Osteoblast (primary cell): Measurements from ENCODE around the gene PARD3B. TPM values are rescaled to one million over a fixed set of nuclear protein-coding genes. Genes with fewer than 3 reads are reported as not detected.

Experiments
- DNase-seq: peaks from one replicate; pipeline ENCODE4 v3.0.0; 2011; ENCODE audit warnings: low spot score, mixed read lengths; ENCODE audit not compliant: insufficient read length; ENCODE audit errors: missing footprints
- H2AFZ ChIP-seq: 2 replicates; pipeline ENCODE4 v1.6.0; 2011; ENCODE audit warnings: mild to moderate bottlenecking, low read length
- H3K27ac ChIP-seq: 2 replicates; pipeline ENCODE4 v1.5.1; 2011; ENCODE audit warnings: mild to moderate bottlenecking, low read depth, low read length, moderate library complexity
- H3K27me3 ChIP-seq: 2 replicates; pipeline ENCODE4 v1.6.0; 2012; ENCODE audit warnings: mild to moderate bottlenecking, control low read depth, inconsistent platforms, low read length, moderate library complexity; ENCODE audit not compliant: insufficient read depth
- H3K36me3 ChIP-seq: 2 replicates; pipeline ENCODE4 v1.5.1; 2011; ENCODE audit warnings: mild to moderate bottlenecking, low read length, control low read depth, moderate library complexity; ENCODE audit not compliant: insufficient read depth
- H3K4me1 ChIP-seq: 2 replicates; pipeline ENCODE4 v1.5.1; 2011; ENCODE audit warnings: mild to moderate bottlenecking, low read length, control low read depth, moderate library complexity; ENCODE audit not compliant: insufficient read depth
- H3K4me2 ChIP-seq: 2 replicates; pipeline ENCODE4 v1.6.0; 2011; ENCODE audit warnings: mild to moderate bottlenecking, low read length; ENCODE audit not compliant: insufficient read depth
- H3K4me3 ChIP-seq: fragments of 200-600 bp; sonication (generic); 3 replicates; pipeline ENCODE4 v1.5.1; 2012; ENCODE audit warnings: mild to moderate bottlenecking, low read length, inconsistent platforms; ENCODE audit not compliant: insufficient read depth
- H3K79me2 ChIP-seq: 2 replicates; pipeline ENCODE4 v1.6.0; 2012; ENCODE audit warnings: mild to moderate bottlenecking, low read length, control low read depth, inconsistent platforms; ENCODE audit not compliant: insufficient read depth
- H3K9me3 ChIP-seq: 2 replicates; pipeline ENCODE4 v1.5.1; 2011; ENCODE audit warnings: low read depth, low read length, control low read depth
- H4K20me1 ChIP-seq: 2 replicates; pipeline ENCODE4 v1.6.0; 2012; ENCODE audit warnings: mild to moderate bottlenecking, low read length, control low read depth; ENCODE audit not compliant: insufficient read depth
- CTCF ChIP-seq: IDR thresholded peaks from 2 replicates; pipeline ENCODE4 v1.5.1; 2011; ENCODE audit warnings: mild to moderate bottlenecking, low read depth, low read length, moderate library complexity; ENCODE audit errors: extremely low read depth
- total RNA-seq: library from RNA; depleted of rRNA; stranded (reverse); fragments of >200 nt; gene quantifications from 2 replicates; pipeline ENCODE4 v1.2.3, GENCODE V29; 2012

Gene PARD3B
- total RNA-seq, 1 donor, result 22.4 TPM

- Histone ChIP-seq H3K27me3 (no peaks in the 10 kb centered on the region), H3K27ac (no peak overlapping the region), H3K36me3 (no peaks in the 10 kb centered on the region), H3K9me3 (no peaks in the 10 kb centered on the region), H2AFZ (no peak overlapping the region), H3K79me2 (no peaks in the 10 kb centered on the region), H3K4me2 (no peak overlapping the region), H4K20me1 (no peaks in the 10 kb centered on the region), H3K4me1 (no peaks in the 10 kb centered on the region), H3K4me3 (no peak overlapping the region)
- no peak for TF ChIP-seq CTCF
- no peak for DNase-seq
These were observed 631.3 kb downstream of the PARD3B start for GRCh38 chr2:205176546-205176945.

- H3K9me3 ChIP-seq, result no peaks in the 10 kb centered on the region
These were observed 632.3 kb downstream of the PARD3B start for GRCh38 chr2:205177546-205177945.

GRCh38 chr2:205180730-205181129, 635.5 kb downstream of the PARD3B start:
- Histone ChIP-seq H3K4me2 (no peak overlapping the region), H3K9me3 (no peaks in the 10 kb centered on the region), H3K4me3 (no peak overlapping the region), H3K4me1 (no peaks in the 10 kb centered on the region), H3K79me2 (no peaks in the 10 kb centered on the region), H2AFZ (no peak overlapping the region), H3K27ac (no peak overlapping the region), H3K36me3 (no peaks in the 10 kb centered on the region), H4K20me1 (no peaks in the 10 kb centered on the region), H3K27me3 (no peaks in the 10 kb centered on the region)
- DNase-seq, result no peak
- TF ChIP-seq CTCF, result no peak

More at GRCh38 chr2:205177546-205177945, 632.3 kb downstream of the PARD3B start:
- H3K36me3 ChIP-seq, result no peaks in the 10 kb centered on the region
- H3K4me1 ChIP-seq, result no peaks in the 10 kb centered on the region
- TF ChIP-seq CTCF, result no peak
- H4K20me1 ChIP-seq, result no peaks in the 10 kb centered on the region
- H2AFZ ChIP-seq, result no peak overlapping the region
- H3K27ac ChIP-seq, result no peak overlapping the region
- no peak overlapping the region for H3K4me3 ChIP-seq
- no peaks in the 10 kb centered on the region for H3K79me2 ChIP-seq
- DNase-seq, result no peak
- H3K27me3 ChIP-seq, result no peaks in the 10 kb centered on the region
- no peak overlapping the region for H3K4me2 ChIP-seq

GRCh38 chr2:205187731-205188130, 642.5 kb downstream of the PARD3B start:
- Histone ChIP-seq H3K4me1 (no peaks in the 10 kb centered on the region), H3K36me3 (no peaks in the 10 kb centered on the region), H3K4me3 (no peak overlapping the region), H3K27ac (no peak overlapping the region), H2AFZ (no peak overlapping the region), H4K20me1 (no peaks in the 10 kb centered on the region), H3K4me2 (no peak overlapping the region), H3K9me3 (no peaks in the 10 kb centered on the region), H3K79me2 (no peaks in the 10 kb centered on the region), H3K27me3 (no peaks in the 10 kb centered on the region)
- no peak for TF ChIP-seq CTCF
- DNase-seq, result no peak
